Activated B cell treated with CpG ODN at 0.5 μM for 24 hours (primary cell): ENCODE measurements around the gene ATG2A. TPM values are rescaled to one million over a fixed set of nuclear protein-coding genes. Genes with fewer than 3 reads are reported as not detected.

Source experiments
- ATAC-seq: fragments of 200-7000 bp; cut with Tn5 transposase; one replicate; pipeline ENCODE4 v1.10.0; 2021; ENCODE audit warnings: low read depth, mild to moderate bottlenecking, moderate library complexity
- CTCF ChIA-PET: fragments of 350-600 bp; sonication (Branson Sonifier 250); formaldehyde crosslinking; loops from one replicate; lab custom pipeline; 2021; ENCODE audit warnings: antibody characterized with exemption; lab: Charles Lee
- POLR2A ChIA-PET: fragments of 350-600 bp; sonication (Branson Sonifier 250); formaldehyde crosslinking; loops from one replicate; lab custom pipeline; 2021; ENCODE audit warnings: antibody characterized with exemption; lab: Charles Lee
- DNase-seq: peaks from one replicate; pipeline ENCODE4 v3.0.0; 2022
- H3K27ac Mint-ChIP-seq: one replicate; pipeline ENCODE4 v1.8.0; 2020; ENCODE audit warnings: mixed read lengths
- H3K27me3 Mint-ChIP-seq: one replicate; pipeline ENCODE4 v1.8.0; 2021; ENCODE audit warnings: mixed read lengths
- H3K36me3 Mint-ChIP-seq: one replicate; pipeline ENCODE4 v1.8.0; 2021; ENCODE audit warnings: low read depth, mixed read lengths
- H3K4me1 Mint-ChIP-seq: one replicate; pipeline ENCODE4 v1.8.0; 2021; ENCODE audit warnings: mixed read lengths
- H3K4me3 Mint-ChIP-seq: one replicate; pipeline ENCODE4 v1.8.0; 2020; ENCODE audit warnings: mild to moderate bottlenecking, mixed read lengths
- H3K9me3 Mint-ChIP-seq: one replicate; pipeline ENCODE4 v1.8.0; 2020; ENCODE audit warnings: mixed read lengths
- intact Hi-C: fragments of 100-400 bp; cut with micrococcal nuclease; formaldehyde crosslinking; loops from one replicate; pipeline ENCODE4 v1.15.1; 2024
- total RNA-seq: library from RNA; stranded (reverse); gene quantifications from 2 replicates; pipeline ENCODE4 v1.2.3, GENCODE V29; 2022
- TF ChIP-seq, protein P1 (sequence below): fragments of 200-600 bp; IDR thresholded peaks from one replicate; pipeline ENCODE4 v1.8.0; 2022; ENCODE audit warnings: antibody characterized with exemption, mild to moderate bottlenecking

The ATG2A gene
- total RNA-seq, 1 donor from 2014 or later: 35.0 TPM

DNA sequence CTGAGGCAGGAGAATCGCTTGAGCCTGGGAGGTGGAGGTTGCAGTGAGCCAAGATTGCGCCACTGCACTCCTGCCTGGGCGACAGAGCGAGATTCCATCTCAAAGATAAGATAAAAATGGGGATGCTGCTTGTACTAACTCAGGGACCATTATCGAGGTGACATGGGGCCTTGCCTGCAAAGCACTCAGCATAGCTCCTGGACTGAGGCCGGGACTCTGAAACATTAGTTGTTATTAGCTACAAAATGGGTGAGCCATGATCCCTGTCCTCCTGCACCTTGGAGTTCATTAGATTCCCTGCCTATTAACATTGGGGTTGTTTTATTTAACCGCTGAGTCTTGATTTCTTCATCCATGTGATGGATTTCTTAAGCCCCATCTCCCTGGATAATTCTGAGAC lies 12.6 kb upstream of the ATG2A start:
- Mint-ChIP-seq H3K4me1 (peaks cover 8% of the 10 kb centered on the region), H3K27me3 (no peaks in the 10 kb centered on the region), H3K36me3 (peaks cover 63% of the 10 kb centered on the region), H3K4me3 (no peak overlapping the region), H3K9me3 (no peaks in the 10 kb centered on the region), H3K27ac (no peak overlapping the region)
- CTCF ChIA-PET: no interaction called here
- ATAC-seq: no peak
- intact Hi-C loops: no loop called here
- TF ChIP-seq, protein P1, sequence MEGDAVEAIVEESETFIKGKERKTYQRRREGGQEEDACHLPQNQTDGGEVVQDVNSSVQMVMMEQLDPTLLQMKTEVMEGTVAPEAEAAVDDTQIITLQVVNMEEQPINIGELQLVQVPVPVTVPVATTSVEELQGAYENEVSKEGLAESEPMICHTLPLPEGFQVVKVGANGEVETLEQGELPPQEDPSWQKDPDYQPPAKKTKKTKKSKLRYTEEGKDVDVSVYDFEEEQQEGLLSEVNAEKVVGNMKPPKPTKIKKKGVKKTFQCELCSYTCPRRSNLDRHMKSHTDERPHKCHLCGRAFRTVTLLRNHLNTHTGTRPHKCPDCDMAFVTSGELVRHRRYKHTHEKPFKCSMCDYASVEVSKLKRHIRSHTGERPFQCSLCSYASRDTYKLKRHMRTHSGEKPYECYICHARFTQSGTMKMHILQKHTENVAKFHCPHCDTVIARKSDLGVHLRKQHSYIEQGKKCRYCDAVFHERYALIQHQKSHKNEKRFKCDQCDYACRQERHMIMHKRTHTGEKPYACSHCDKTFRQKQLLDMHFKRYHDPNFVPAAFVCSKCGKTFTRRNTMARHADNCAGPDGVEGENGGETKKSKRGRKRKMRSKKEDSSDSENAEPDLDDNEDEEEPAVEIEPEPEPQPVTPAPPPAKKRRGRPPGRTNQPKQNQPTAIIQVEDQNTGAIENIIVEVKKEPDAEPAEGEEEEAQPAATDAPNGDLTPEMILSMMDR: no peak
- DNase-seq: no peak
- POLR2A ChIA-PET: interaction anchor here (0.6 kb wide), 1 partner anchor 39 kb away, joined by 3 read pairs; no protein-coding TSS in a partner anchor

DNA sequence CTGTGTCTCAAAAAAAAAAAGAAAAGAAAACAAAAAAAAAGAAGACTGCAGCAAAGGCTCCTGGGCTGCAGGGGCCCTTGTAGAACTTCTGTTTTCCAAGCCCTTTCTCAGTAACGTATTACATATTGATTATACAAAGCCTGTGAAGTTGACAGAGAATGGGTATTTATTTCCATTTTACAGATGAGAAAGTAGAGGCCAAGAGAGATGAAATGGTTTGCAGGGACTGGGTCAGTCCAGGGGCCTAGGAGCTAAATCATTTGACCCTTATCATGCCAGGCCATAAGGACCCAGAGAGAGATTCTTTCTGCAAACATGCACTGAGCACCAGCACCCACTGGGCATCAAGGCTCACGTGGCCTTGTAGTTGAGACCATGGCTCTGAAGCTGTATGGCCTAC lies 11.9 kb upstream of the ATG2A start:
- POLR2A ChIA-PET: no interaction called here
- Mint-ChIP-seq H3K27me3 (no peaks in the 10 kb centered on the region), H3K36me3 (peaks cover 58% of the 10 kb centered on the region), H3K4me1 (peaks cover 13% of the 10 kb centered on the region), H3K27ac (no peak overlapping the region), H3K9me3 (no peaks in the 10 kb centered on the region), H3K4me3 (no peak overlapping the region)
- intact Hi-C loops: no loop called here
- TF ChIP-seq, protein P1: no peak
- DNase-seq (no peak), ATAC-seq (no peak)
- CTCF ChIA-PET: no interaction called here

DNA sequence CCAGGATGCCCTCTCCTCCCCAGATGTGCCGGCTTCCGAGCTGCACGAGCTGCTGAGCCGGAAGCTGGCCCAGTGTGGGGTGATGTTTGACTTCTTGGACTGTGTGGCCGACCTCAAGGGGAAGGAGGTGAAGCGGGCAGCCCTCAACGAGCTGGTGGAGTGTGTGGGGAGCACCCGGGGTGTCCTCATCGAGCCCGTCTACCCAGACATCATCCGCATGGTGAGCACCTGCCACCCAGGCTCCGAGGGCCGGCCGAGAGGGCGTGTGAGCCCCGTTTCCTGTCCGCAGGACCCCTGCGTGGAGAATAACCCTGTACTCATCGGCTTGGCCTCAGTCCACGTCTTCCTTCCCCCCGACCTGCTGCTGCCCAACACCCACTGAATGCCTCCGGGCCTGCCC lies 9.7 kb upstream of the ATG2A start:
- CTCF ChIA-PET: no interaction called here
- Mint-ChIP-seq H3K27me3 (no peaks in the 10 kb centered on the region), H3K27ac (no peak overlapping the region), H3K4me1 (peaks cover 18% of the 10 kb centered on the region), H3K4me3 (peak overlapping the region; percentile 41), H3K9me3 (no peaks in the 10 kb centered on the region), H3K36me3 (peaks cover 40% of the 10 kb centered on the region)
- no peak for ATAC-seq
- intact Hi-C loops: no loop called here
- POLR2A ChIA-PET: no interaction called here
- no peak for DNase-seq
- TF ChIP-seq, protein P1: no peak

DNA sequence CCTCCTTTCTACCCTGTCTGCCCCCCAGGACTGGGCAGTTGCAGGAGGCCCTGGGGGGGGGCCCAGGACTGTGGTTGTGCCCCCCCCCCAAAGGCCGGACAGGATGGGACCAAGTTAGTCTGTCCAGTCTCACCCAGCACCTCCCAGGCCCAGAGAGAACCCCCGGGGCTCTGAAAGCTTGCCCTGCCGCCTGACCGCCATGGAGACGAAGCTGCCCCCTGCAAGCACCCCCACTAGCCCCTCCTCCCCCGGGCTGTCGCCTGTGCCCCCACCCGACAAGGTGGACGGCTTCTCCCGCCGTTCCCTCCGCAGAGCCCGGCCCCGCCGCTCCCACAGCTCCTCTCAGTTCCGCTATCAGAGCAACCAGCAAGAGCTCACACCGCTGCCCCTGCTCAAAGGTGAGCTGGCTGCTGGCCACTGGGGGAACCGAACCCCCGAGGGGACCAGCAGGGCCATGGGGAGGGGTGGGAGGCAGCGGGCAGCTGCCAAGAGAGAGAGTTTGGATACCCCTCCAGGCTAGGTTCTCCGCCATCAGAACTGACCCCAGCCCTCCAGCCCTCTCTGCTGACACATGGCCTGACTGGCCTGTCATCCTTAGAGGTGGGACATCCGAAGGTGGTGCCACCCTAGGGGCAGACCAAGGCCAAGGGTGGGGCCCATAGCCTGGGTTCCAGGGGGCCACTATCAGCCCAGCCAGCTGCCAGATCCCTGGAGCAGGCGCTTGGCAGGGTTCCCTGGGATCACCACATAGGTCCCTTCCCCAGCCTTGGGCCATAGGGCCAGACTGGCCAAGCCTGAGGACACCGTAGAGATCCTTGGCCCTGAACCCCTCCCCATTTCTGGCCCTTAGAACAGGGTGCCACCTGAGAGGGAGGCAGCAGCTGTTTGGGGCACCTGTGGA lies 8.8 kb upstream of the ATG2A start:
- Mint-ChIP-seq H3K4me3 (peak overlapping the region; percentile 93), H3K36me3 (peaks cover 32% of the 10 kb centered on the region), H3K27ac (no peak overlapping the region), H3K4me1 (peaks cover 18% of the 10 kb centered on the region), H3K27me3 (no peaks in the 10 kb centered on the region), H3K9me3 (no peaks in the 10 kb centered on the region)
- CTCF ChIA-PET: interaction anchor here (1.1 kb wide), 1 partner anchor 89 kb away, joined by 4 read pairs; the partner anchor contains the start of gene ARL2
- ATAC-seq: no peak
- POLR2A ChIA-PET: interaction anchor here (1.4 to 1.9 kb wide), 3 partner anchors 61 to 209 kb away, joined by 3 to 6 read pairs (median 5); partner anchors contain the start of gene ARL2
- no peak for DNase-seq
- intact Hi-C loops: no loop called here
- TF ChIP-seq, protein P1: no peak

DNA sequence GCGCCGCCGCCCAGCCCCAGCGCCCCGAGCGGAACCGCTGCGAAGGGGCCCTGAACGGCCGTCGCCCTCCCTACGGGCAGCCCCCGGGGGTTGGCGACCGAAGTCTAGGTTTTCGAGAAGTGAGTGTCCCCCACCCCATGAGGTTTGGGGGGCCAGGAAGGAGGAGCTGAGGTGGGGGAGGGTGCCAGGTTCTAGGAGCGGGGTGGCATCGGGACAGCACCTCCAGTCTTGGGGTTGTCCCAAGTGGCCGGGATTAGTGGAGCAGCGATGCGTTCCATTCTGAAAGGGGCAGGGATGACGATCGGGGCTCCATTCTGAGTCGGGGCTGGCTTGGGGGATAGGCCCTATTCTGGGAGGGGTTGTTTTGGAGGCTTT lies 7.9 kb upstream of the ATG2A start:
- peak overlapping the region; percentile 77 for H3K27ac Mint-ChIP-seq
- H3K4me1 Mint-ChIP-seq: peaks cover 24% of the 10 kb centered on the region
- intact Hi-C loops: loop anchor here (1.0 to 5.0 kb wide), 8 partner anchors 9 to 988 kb away; partner anchors contain the start of genes ARL2, FAU, MAJIN and MEN1
- ChIA-PET POLR2A (interaction anchor here (0.7 to 1.9 kb wide), 9 partner anchors 34 to 210 kb away, joined by 3 to 6 read pairs (median 4); partner anchors contain the start of genes ARL2, CDC42BPG, SNX15 and VPS51), CTCF (interaction anchor here (0.9 kb wide), 1 partner anchor 89 kb away, joined by 4 read pairs; the partner anchor contains the start of gene ARL2)
- H3K9me3 Mint-ChIP-seq: no peaks in the 10 kb centered on the region
- peak overlapping the region; percentile 93 for H3K4me3 Mint-ChIP-seq
- TF ChIP-seq, protein P1: no peak
- no peak for DNase-seq
- no peaks in the 10 kb centered on the region for H3K27me3 Mint-ChIP-seq
- no peak for ATAC-seq
- peaks cover 23% of the 10 kb centered on the region for H3K36me3 Mint-ChIP-seq
